Activated T-helper 2 cell treated with anti-CD3 and anti-CD28 coated beads, Interferon-gamma antibody, Interleukin-2, Interleukin-4, amounts not matched to agents 10 μg/mL and 5 μg/mL and 100 μg/mL, durations not matched to agents 14 hours and 24 hours and 36 hours (primary cell): Measurements from ENCODE around the gene RAB6B. TPM values are rescaled to one million over a fixed set of nuclear protein-coding genes. Genes with fewer than 3 reads are reported as not detected.

ENCODE experiments used
- DNase-seq: peaks from one replicate; pipeline ENCODE4 v3.0.0; 2021; ENCODE audit warnings: low spot score
- H3K27ac Mint-ChIP-seq: one replicate; pipeline ENCODE4 v1.8.0; 2021; ENCODE audit warnings: mixed read lengths
- H3K27me3 Mint-ChIP-seq: one replicate; pipeline ENCODE4 v1.8.0; 2021; ENCODE audit warnings: low read depth, mixed read lengths
- H3K36me3 Mint-ChIP-seq: one replicate; pipeline ENCODE4 v1.8.0; 2021; ENCODE audit warnings: low read depth, mixed read lengths
- H3K4me1 Mint-ChIP-seq: one replicate; pipeline ENCODE4 v1.8.0; 2021; ENCODE audit warnings: low read depth, mixed read lengths
- H3K4me3 Mint-ChIP-seq: one replicate; pipeline ENCODE4 v1.8.0; 2021; ENCODE audit warnings: low read depth, mild to moderate bottlenecking, moderate library complexity, mixed read lengths
- H3K9me3 Mint-ChIP-seq: one replicate; pipeline ENCODE4 v1.8.0; 2021; ENCODE audit warnings: mixed read lengths
- intact Hi-C: fragments of 100-400 bp; cut with micrococcal nuclease; formaldehyde crosslinking; loops from one replicate; pipeline ENCODE4 v1.15.1; 2023
- total RNA-seq: library from RNA; stranded (reverse); gene quantifications from 2 replicates; pipeline ENCODE4 v1.2.3, GENCODE V29; 2022

The RAB6B gene
- total RNA-seq, 1 donor from 2014 or later: 7.6 TPM

DNA sequence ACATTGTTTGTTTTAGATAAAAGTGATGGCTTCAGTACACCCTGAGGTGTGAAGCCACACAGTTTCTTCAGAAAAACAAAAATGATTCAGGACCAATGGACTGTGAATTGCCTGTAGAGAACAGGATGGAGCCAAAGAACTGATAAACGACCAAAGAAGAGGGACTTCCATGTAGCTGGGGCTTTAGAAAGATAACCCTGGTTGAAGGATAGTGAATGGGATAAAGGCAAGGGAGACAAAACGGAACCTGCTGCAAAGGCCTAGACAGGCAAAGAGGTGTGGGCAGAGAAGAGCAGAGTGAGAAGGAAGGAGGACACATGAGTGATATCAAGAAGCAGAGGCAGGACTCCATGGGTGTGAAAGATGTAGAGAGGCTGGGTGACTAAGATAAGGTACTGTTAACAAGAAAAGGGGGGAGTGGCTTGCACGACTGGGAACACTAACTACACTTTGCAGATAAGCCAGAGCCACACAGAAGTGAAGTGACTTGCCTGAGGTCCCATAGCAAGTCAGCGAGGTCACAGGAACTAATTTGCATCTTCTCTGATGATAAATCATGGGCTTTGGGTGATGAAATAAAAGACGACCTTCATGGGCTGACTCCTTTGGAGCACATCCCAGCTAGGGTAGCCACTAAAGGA lies 44.3 kb downstream of the RAB6B start:
- no peak overlapping the region for H3K4me3 Mint-ChIP-seq

DNA sequence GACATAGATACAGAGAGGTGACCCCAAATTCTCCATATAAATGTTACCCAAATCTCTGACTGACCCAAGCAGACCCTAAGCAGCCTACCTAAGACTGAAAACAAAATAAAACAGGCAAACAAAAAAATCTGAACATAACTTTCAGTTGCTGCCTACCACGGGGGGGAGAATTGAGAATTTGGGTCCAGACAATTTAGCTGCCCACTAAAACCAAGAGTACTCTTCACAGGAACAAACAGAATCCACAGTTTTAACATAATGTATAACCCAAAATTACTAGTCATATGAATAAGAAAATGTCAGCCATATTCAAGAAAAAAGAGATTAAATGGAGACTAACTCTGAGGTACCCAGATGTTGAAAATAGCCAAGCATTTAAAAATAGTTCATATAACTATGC lies 45.6 kb downstream of the RAB6B start:
- no peak for DNase-seq
- peaks cover 17% of the 10 kb centered on the region for H3K4me1 Mint-ChIP-seq
- H3K36me3 Mint-ChIP-seq: no peaks in the 10 kb centered on the region
- intact Hi-C loops: loop anchor here (2.0 kb wide), 1 partner anchor 45 kb away; the partner anchor contains the start of gene RAB6B
- H3K27ac Mint-ChIP-seq: peak overlapping the region; percentile 36
- H3K9me3 Mint-ChIP-seq: no peaks in the 10 kb centered on the region
- H3K27me3 Mint-ChIP-seq: no peaks in the 10 kb centered on the region
- H3K4me3 Mint-ChIP-seq: no peak overlapping the region

More for the DNA sequence above, 44.3 kb downstream of the RAB6B start:
- H3K9me3 Mint-ChIP-seq: no peaks in the 10 kb centered on the region
- H3K27ac Mint-ChIP-seq: peak overlapping the region; percentile 60
- H3K36me3 Mint-ChIP-seq: no peaks in the 10 kb centered on the region
- peaks cover 19% of the 10 kb centered on the region for H3K4me1 Mint-ChIP-seq
- intact Hi-C loops: loop anchor here (2.0 kb wide), 1 partner anchor 43 kb away; the partner anchor contains the start of gene RAB6B
- H3K27me3 Mint-ChIP-seq: no peaks in the 10 kb centered on the region
- no peak for DNase-seq

DNA sequence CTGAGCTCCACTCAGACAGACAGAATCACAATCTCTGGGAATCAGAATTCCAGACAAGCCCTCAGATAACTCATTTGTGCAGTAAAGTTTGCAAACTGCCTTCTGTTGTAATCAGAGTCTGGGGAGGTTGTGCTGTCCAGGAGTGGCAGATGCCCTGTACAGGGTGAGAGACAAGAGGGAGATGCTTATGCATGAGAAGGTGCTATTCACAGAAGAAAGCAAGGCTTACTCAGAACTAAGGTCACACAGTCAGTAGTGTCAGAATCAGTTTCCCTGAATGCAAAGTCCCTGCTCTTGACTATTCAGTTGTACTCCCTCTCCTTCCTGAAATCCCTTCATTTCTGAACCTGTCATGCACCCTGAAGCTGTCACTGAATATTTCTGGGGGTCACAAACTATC lies 46.3 kb downstream of the RAB6B start:
- Mint-ChIP-seq H3K36me3 (no peaks in the 10 kb centered on the region), H3K27ac (no peak overlapping the region), H3K27me3 (no peaks in the 10 kb centered on the region), H3K9me3 (no peaks in the 10 kb centered on the region), H3K4me3 (no peak overlapping the region), H3K4me1 (peaks cover 17% of the 10 kb centered on the region)
- intact Hi-C loops: no loop called here
- DNase-seq: no peak

DNA sequence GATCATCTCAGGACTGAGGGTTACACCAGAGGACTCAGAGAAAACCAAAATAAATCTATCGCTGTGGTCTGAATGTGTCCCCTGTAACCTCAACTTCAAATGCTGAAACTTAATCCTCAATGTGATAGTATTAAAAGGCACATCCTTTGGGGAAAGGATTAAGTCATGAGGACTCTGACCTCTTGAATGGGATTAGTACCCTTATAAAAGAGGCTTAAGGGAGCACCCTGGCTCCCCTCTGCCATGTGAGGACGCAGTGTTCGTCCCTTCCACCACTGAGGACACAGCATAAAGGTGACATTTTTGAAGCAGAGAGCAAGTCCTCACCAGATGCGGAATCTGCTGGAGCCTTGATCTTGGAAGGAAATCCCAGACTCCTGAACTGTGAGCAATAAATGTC lies 50.6 kb downstream of the RAB6B start:
- DNase-seq: no peak
- no peak overlapping the region for H3K4me3 Mint-ChIP-seq
- no peak overlapping the region for H3K27ac Mint-ChIP-seq
- intact Hi-C loops: no loop called here
- peaks cover 3% of the 10 kb centered on the region for H3K27me3 Mint-ChIP-seq
- no peaks in the 10 kb centered on the region for H3K9me3 Mint-ChIP-seq
- no peaks in the 10 kb centered on the region for H3K36me3 Mint-ChIP-seq
- H3K4me1 Mint-ChIP-seq: peaks cover 7% of the 10 kb centered on the region

DNA sequence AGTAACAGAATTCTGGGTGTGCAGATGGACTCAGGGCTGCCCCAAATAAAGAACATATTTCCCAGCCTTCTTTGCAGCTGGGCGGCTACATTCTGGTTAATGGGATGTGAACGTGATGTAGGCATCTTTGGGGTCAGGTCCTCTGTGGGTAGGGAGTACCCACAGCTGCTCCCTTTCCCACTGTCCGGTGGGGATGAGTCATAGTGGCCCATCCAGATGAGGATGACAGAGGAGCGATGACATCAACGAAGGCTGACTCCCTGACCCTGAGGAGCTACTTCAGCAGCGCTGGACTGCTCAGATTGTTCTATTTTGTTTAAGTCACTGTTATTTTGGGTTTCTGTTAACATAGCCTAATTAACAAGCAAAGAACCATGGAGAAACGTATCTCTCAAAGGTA lies 52.0 kb downstream of the RAB6B start:
- no peak overlapping the region for H3K27ac Mint-ChIP-seq
- intact Hi-C loops: no loop called here
- no peaks in the 10 kb centered on the region for H3K9me3 Mint-ChIP-seq
- H3K27me3 Mint-ChIP-seq: peaks cover 3% of the 10 kb centered on the region
- no peak overlapping the region for H3K4me3 Mint-ChIP-seq
- no peaks in the 10 kb centered on the region for H3K4me1 Mint-ChIP-seq
- H3K36me3 Mint-ChIP-seq: no peaks in the 10 kb centered on the region
- DNase-seq: no peak

DNA sequence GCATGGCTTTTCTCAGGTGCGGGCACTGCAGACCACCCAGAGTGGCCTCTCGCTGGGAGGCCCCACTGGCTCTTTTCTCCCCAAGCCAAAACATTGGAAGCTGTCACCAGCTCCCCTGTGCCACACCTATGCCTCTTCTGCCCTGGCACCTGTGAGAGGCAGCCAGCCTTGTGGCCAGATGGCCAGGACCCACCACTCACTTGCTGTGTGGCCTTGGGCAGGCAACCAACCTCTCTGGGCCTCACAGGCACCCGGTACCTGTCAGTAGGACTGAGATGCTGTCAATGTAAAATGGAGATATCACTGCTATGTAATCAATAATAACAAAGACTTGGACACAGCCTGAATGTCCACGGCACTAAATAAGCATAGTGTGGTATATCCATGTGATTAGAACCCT lies 53.5 kb downstream of the RAB6B start:
- peaks cover 3% of the 10 kb centered on the region for H3K27me3 Mint-ChIP-seq
- no peaks in the 10 kb centered on the region for H3K36me3 Mint-ChIP-seq
- no peaks in the 10 kb centered on the region for H3K4me1 Mint-ChIP-seq
- no peak overlapping the region for H3K4me3 Mint-ChIP-seq
- no peak overlapping the region for H3K27ac Mint-ChIP-seq
- DNase-seq: no peak
- H3K9me3 Mint-ChIP-seq: no peaks in the 10 kb centered on the region
- intact Hi-C loops: no loop called here

DNA sequence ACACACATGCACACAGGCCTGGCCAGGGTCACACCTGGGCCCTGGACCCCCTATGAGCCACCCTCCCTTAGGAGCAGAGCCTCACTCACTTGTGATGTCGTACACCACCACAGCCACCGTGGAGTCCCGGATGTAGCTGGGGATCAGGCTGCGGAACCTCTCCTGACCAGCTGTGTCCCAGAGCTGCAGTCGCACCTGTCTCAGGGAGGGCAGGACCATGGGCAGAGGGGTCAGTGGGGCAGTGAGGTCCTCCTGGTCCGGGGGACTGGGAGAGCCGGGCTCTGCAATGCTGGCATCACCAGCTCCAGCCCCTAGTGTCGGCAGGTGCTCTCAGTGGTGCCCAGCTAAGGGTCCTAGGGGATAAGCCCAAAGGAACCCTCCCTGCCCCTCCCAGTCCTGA lies 54.5 kb downstream of the RAB6B start:
- H3K36me3 Mint-ChIP-seq: no peaks in the 10 kb centered on the region
- H3K9me3 Mint-ChIP-seq: no peaks in the 10 kb centered on the region
- intact Hi-C loops: no loop called here
- H3K4me3 Mint-ChIP-seq: no peak overlapping the region
- H3K27ac Mint-ChIP-seq: no peak overlapping the region
- H3K4me1 Mint-ChIP-seq: no peaks in the 10 kb centered on the region
- DNase-seq: no peak
- peaks cover 3% of the 10 kb centered on the region for H3K27me3 Mint-ChIP-seq

DNA sequence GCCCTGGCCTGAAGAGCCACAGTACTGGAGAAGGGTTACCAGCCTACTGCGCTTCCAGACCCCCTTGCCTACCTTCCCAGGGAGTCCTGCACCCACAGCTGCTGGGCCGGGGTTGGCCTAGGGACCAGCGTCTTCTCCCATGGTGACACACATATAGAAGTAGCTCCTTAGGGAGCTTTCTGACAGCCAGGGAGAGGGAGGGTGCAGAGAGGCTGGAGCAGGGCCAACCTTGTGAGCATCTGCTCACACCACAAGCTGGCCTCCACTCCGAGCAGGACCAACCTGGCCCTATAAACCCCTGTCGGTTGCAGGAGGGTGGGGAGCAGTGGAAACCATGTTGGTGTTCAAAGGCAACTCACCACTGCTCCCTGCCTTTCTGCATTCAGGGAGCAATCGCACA lies 54.9 kb downstream of the RAB6B start:
- intact Hi-C loops: no loop called here
- H3K27ac Mint-ChIP-seq: no peak overlapping the region
- no peaks in the 10 kb centered on the region for H3K4me1 Mint-ChIP-seq
- H3K9me3 Mint-ChIP-seq: no peaks in the 10 kb centered on the region
- H3K4me3 Mint-ChIP-seq: no peak overlapping the region
- H3K36me3 Mint-ChIP-seq: no peaks in the 10 kb centered on the region
- DNase-seq: no peak
- H3K27me3 Mint-ChIP-seq: peaks cover 3% of the 10 kb centered on the region

DNA sequence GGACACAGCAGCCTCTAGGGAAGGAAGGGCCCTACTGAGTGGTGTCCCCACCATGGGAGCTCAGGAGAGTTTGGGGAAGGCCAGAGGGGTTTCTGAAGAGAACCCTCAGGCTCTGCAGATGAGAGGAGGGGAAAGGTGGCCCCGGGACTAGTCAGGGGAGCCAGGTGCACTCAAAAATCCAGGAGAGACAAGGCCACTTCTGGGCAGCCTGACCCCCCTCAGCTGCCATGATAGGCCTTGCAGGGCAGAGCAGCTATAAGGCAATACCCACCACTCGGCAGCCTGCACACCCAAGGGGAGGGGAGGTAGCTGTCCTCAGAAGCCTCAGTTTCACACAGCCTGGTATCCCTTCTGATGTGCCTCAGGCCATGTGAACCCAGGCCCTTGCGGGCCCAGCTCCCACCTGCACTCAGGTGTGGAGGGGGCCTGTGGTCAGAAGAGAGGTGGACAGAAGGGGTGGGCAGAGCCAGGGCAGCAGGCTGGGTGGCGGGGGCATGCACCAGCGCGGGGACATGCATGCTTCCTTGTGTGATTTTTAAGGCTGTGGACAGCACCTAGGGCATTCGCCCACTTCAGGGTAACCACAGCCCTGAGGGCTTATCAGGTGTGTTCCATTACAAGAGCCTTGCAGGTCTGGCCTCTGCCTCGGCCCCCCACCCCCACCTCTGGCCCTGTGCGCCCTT lies 55.5 kb downstream of the RAB6B start:
- no peak overlapping the region for H3K27ac Mint-ChIP-seq
- no peaks in the 10 kb centered on the region for H3K4me1 Mint-ChIP-seq
- H3K9me3 Mint-ChIP-seq: no peaks in the 10 kb centered on the region
- H3K4me3 Mint-ChIP-seq: no peak overlapping the region
- DNase-seq: no peak
- intact Hi-C loops: no loop called here
- peaks cover 3% of the 10 kb centered on the region for H3K27me3 Mint-ChIP-seq
- no peaks in the 10 kb centered on the region for H3K36me3 Mint-ChIP-seq

DNA sequence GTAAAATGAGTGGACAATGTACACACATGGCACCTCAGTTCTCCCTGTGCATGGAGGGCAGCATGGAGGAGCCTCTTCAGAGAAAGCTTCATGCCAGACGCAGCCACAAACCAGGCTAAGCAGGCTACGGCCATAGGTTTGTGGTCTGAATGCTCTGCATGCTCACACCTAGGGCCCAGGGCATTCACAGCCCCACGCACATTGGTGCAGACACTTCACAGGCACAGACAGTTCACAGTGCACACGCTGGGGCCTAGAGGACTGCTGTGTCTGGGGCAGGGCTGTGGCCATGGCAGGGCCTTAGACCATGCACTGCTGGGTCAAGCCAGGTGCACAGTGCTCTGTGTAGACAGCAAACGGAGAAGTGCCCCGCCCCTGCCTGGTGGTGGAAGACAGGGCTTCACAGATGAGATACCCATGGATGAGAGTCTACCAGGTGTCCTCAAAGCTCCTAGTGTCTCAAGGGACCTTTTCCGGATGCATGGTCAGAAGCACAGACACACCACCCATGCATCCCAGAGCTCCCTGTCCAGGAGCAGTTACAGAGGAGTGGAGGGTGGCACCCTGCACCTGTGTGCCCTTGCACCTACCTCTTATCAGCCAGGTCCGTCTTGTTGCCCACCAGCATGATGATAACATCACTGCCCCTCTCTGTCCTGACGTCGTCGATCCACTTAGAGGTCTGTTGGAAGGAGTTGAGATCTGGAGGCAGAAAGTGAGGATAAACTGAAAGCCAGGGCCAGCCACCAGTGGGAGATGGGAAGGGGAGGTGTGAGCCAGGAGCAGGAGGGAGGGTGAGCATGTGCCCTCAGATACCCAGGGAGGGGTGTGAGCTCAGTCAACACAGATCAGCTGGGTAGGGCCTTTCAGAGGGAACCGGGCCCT lies 56.5 kb downstream of the RAB6B start:
- no peaks in the 10 kb centered on the region for H3K36me3 Mint-ChIP-seq
- DNase-seq: no peak
- H3K4me3 Mint-ChIP-seq: no peak overlapping the region
- peaks cover 2% of the 10 kb centered on the region for H3K27me3 Mint-ChIP-seq
- intact Hi-C loops: no loop called here
- no peaks in the 10 kb centered on the region for H3K4me1 Mint-ChIP-seq
- H3K9me3 Mint-ChIP-seq: no peaks in the 10 kb centered on the region
- H3K27ac Mint-ChIP-seq: no peak overlapping the region

DNA sequence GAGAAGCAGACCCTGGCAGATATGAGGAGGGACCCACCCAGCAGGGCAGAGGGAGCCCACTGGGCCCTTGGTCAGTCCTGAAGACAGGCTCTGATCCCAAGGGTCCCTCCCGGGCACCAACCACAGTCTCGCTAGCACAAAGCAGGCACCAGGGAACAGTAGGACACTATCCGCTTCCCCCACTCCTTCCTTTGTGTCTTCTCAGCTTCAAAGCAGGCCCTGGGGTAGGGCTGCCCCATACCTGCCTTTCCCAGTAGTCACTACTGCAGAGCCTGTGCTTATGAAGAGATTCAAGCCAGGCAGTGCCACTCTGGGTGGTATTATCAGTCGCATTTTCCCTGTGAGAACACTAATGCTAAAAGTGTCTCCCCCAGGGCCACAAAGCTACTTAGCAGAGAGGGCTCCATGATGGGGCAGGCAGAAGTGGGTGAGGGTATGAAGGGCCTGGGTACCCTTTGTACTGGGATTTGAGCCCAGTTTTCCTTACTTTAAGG lies 57.3 kb downstream of the RAB6B start:
- no peaks in the 10 kb centered on the region for H3K27me3 Mint-ChIP-seq
- H3K9me3 Mint-ChIP-seq: no peaks in the 10 kb centered on the region
- no peak for DNase-seq
- no peak overlapping the region for H3K27ac Mint-ChIP-seq
- H3K4me3 Mint-ChIP-seq: no peak overlapping the region
- no peaks in the 10 kb centered on the region for H3K4me1 Mint-ChIP-seq
- H3K36me3 Mint-ChIP-seq: no peaks in the 10 kb centered on the region
- intact Hi-C loops: no loop called here

DNA sequence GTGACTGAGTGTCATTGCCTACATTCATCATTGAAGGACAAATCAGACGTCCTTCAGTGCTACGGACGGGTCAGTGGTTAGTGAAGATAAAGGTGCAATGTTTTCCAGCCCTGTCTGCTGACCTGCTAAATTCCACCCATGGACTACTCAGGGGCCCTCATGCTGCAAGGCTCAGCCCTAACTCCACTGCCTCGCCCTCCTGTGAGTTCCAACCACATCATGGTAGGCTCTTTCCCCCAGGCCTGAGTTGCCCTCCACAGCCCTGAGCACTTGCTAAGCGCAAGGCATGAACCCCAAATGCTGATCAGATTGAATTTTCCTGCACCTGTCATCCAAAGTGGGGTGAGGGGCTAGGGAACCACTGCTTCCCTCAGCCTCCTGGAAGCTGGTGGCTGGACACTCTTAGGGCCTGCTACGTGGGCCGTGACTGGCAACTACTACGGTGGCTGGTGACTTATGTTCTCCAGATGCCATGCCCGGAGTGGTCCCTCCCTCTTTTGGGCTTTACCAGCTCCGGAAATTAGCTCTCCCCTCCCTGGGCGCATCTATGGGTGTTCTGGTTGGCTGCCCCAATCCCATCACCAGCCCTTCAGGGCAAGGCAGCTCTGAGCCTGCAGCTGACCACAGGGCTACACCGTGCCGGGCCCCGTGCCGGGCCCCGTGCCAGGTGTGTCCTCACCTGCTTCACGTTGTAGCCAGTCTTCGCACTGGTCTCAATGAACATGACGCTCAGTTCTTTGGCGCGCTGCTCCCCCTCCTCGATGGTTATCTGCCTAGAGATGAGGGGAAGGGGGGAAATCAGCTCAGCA lies 58.0 kb downstream of the RAB6B start:
- no peaks in the 10 kb centered on the region for H3K9me3 Mint-ChIP-seq
- no peak overlapping the region for H3K27ac Mint-ChIP-seq
- H3K27me3 Mint-ChIP-seq: no peaks in the 10 kb centered on the region
- no peaks in the 10 kb centered on the region for H3K4me1 Mint-ChIP-seq
- no peak overlapping the region for H3K4me3 Mint-ChIP-seq
- no peaks in the 10 kb centered on the region for H3K36me3 Mint-ChIP-seq
- intact Hi-C loops: no loop called here
- no peak for DNase-seq
